Measurements from ENCODE around the gene MRC2. TPM values are rescaled to one million over a fixed set of nuclear protein-coding genes. Genes with fewer than 3 reads are reported as not detected.
"Not testable (repeated sequence)": the region's sequence is repeated elsewhere in the genome, so short reads cannot be mapped to it uniquely, and the experiment has no call there.

MRC2 gene
- total and polyA plus RNA-seq, 2 experiments from 2014 or later, result 104 to 121 TPM

DNA sequence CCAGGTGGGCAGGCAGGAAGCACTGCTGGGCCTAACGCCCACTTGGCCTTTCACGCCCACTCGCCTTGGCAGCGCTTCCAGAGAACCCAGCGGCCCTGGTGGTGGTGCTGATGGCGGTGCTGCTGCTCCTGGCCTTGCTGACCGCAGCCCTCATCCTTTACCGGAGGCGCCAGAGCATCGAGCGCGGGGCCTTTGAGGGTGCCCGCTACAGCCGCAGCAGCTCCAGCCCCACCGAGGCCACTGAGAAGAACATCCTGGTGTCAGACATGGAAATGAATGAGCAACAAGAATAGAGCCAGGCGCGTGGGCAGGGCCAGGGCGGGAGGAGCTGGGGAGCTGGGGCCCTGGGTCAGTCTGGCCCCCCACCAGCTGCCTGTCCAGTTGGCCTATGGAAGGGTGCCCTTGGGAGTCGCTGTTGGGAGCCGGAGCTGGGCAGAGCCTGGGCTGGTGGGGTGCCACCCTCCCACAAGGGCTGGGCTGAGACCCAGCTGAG, 64.7 kb downstream of the MRC2 start:
- H4K20me1 ChIP-seq (ENCODE audit: insufficient read depth, poor library complexity, severe bottlenecking), result no peaks in the 10 kb centered on the region
- H3K9me3 ChIP-seq (ENCODE audit: low read depth), result no peaks in the 10 kb centered on the region
- no peak overlapping the region for H3K4me2 ChIP-seq
- no peaks in the 10 kb centered on the region for H3K36me3 ChIP-seq (replicated peaks; ENCODE audit: insufficient read depth, low read depth)
- no peaks in the 10 kb centered on the region for H3K4me1 ChIP-seq (ENCODE audit: insufficient read depth)
- 95% methylated on average over 20 of the region's 20 CpGs for WGBS (ENCODE audit: low lambda C conversion rate, missing lambda C conversion rate)
- TF ChIP-seq EZH2 (IDR thresholded peaks at IDR 0.05; ENCODE audit: borderline replicate concordance) (no peak), EZH2phosphoT487 (IDR thresholded peaks at IDR 0.05; ENCODE audit: low read depth, severe bottlenecking, unreplicated experiment) (no peak)
- TF ChIP-seq, protein P1, sequence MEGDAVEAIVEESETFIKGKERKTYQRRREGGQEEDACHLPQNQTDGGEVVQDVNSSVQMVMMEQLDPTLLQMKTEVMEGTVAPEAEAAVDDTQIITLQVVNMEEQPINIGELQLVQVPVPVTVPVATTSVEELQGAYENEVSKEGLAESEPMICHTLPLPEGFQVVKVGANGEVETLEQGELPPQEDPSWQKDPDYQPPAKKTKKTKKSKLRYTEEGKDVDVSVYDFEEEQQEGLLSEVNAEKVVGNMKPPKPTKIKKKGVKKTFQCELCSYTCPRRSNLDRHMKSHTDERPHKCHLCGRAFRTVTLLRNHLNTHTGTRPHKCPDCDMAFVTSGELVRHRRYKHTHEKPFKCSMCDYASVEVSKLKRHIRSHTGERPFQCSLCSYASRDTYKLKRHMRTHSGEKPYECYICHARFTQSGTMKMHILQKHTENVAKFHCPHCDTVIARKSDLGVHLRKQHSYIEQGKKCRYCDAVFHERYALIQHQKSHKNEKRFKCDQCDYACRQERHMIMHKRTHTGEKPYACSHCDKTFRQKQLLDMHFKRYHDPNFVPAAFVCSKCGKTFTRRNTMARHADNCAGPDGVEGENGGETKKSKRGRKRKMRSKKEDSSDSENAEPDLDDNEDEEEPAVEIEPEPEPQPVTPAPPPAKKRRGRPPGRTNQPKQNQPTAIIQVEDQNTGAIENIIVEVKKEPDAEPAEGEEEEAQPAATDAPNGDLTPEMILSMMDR (IDR thresholded peaks at IDR 0.05; ENCODE audit: poor library complexity), result no peak
- H2AFZ ChIP-seq, result no peak overlapping the region
- no peak overlapping the region for H3K27ac ChIP-seq
- no peaks in the 10 kb centered on the region for H3K79me2 ChIP-seq
- no peak overlapping the region for H3K4me3 ChIP-seq
- no peak for DNase-seq (ENCODE audit: low spot score)
- no peaks in the 10 kb centered on the region for H3K9me2 ChIP-seq (replicated peaks; ENCODE audit: insufficient read depth)
- no peaks in the 10 kb centered on the region for H3K27me3 ChIP-seq

DNA sequence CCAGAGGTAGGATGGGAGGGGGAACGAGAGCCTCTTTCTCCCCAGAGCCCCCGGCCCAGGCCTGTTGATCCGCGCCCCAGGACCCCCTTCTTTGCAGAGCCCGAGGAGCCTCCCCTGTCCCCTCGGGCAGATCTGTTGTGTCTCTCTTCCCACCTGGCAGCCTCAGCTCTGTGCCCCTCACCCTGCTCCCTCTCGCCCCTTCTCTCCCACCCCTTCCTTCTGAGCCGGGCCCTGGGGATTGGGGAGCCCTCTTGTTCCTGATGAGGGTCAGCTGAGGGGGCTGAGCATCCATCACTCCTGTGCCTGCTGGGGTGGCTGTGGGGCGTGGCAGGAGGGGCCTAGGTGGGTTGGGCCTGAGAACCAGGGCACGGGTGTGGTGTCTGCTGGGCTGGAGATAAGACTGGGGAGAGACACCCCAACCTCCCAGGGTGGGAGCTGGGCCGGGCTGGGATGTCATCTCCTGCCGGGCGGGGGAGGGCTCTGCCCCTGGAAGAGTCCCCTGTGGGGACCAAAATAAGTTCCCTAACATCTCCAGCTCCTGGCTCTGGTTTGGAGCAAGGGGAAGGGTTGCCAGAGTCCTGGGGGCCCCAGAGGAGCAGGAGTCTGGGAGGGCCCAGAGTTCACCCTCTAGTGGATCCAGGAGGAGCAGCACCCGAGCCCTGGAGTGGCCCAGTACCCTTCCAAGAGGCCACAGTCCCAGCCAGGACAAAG, 65.4 kb downstream of the MRC2 start:
- H3K27me3 ChIP-seq, result no peaks in the 10 kb centered on the region
- 90% methylated on average over 7 of the region's 14 CpGs for WGBS (ENCODE audit: low lambda C conversion rate, missing lambda C conversion rate)
- no peak for DNase-seq (ENCODE audit: low spot score)

DNA sequence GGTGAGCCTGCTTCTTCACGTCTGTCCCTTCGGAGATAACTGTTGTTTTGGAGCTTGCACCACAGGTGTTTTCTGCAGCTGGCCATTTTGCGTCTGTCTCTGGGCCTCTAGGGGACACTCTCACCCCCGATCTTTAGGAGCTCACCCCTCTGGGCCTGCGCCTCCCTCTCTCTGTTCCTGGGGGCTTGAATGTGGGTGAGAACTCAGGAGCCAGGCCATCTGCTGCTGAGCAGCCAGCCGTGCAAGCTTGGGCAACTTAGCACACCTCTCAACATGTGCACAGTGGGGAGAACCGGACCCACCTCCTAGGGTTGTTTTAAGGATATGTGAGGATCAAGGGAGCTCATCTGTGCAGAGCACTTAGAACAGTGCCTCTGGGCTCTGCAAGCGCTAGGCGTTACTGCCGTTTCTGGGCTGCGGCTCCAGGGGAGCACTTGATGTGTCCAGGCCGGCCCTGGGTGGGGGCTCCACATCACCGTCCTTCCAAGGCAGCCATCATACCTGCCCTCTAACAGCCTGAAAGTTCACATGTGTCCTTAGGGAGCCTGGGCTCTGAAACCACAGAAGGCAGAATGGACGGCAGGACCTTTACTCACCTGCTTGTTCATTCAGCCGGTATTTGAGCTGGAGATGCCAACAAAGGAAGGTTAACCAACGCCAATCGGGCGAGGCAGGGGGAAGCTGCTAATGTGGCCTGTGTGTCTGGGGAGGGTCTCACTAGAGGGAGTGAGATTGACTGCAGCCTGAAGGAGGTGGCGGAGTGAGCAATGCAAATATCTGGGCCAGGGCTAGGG, 66.3 kb downstream of the MRC2 start:
- Histone ChIP-seq H3K9me3 (ENCODE audit: low read depth) (no peaks in the 10 kb centered on the region), H3K27me3 (no peaks in the 10 kb centered on the region), H3K4me3 (no peak overlapping the region), H3K4me1 (ENCODE audit: insufficient read depth) (no peaks in the 10 kb centered on the region), H3K27ac (no peak overlapping the region), H4K20me1 (ENCODE audit: insufficient read depth, poor library complexity, severe bottlenecking) (no peaks in the 10 kb centered on the region), H3K79me2 (no peaks in the 10 kb centered on the region), H3K4me2 (no peak overlapping the region), H2AFZ (no peak overlapping the region), H3K9me2 (replicated peaks; ENCODE audit: insufficient read depth) (no peaks in the 10 kb centered on the region), H3K36me3 (replicated peaks; ENCODE audit: insufficient read depth, low read depth) (no peaks in the 10 kb centered on the region)
- DNase-seq (ENCODE audit: low spot score), result no peak
- no peak for TF ChIP-seq EZH2 (IDR thresholded peaks at IDR 0.05; ENCODE audit: borderline replicate concordance)
- no peak for TF ChIP-seq EZH2phosphoT487 (IDR thresholded peaks at IDR 0.05; ENCODE audit: low read depth, severe bottlenecking, unreplicated experiment)
- TF ChIP-seq, protein P1 (IDR thresholded peaks at IDR 0.05; ENCODE audit: poor library complexity), result no peak
- 84% methylated on average over 19 of the region's 19 CpGs for WGBS (ENCODE audit: low lambda C conversion rate, missing lambda C conversion rate)

More for the DNA sequence above, 65.4 kb downstream of the MRC2 start:
- Histone ChIP-seq H2AFZ (no peak overlapping the region), H4K20me1 (ENCODE audit: insufficient read depth, poor library complexity, severe bottlenecking) (no peaks in the 10 kb centered on the region), H3K27ac (no peak overlapping the region), H3K4me1 (ENCODE audit: insufficient read depth) (no peaks in the 10 kb centered on the region), H3K9me3 (ENCODE audit: low read depth) (no peaks in the 10 kb centered on the region), H3K4me3 (no peak overlapping the region), H3K9me2 (replicated peaks; ENCODE audit: insufficient read depth) (no peaks in the 10 kb centered on the region), H3K36me3 (replicated peaks; ENCODE audit: insufficient read depth, low read depth) (no peaks in the 10 kb centered on the region), H3K79me2 (no peaks in the 10 kb centered on the region), H3K4me2 (no peak overlapping the region)
- TF ChIP-seq EZH2 (IDR thresholded peaks at IDR 0.05; ENCODE audit: borderline replicate concordance), result no peak
- TF ChIP-seq, protein P1 (IDR thresholded peaks at IDR 0.05; ENCODE audit: poor library complexity), result no peak
- TF ChIP-seq EZH2phosphoT487 (IDR thresholded peaks at IDR 0.05; ENCODE audit: low read depth, severe bottlenecking, unreplicated experiment), result no peak

DNA sequence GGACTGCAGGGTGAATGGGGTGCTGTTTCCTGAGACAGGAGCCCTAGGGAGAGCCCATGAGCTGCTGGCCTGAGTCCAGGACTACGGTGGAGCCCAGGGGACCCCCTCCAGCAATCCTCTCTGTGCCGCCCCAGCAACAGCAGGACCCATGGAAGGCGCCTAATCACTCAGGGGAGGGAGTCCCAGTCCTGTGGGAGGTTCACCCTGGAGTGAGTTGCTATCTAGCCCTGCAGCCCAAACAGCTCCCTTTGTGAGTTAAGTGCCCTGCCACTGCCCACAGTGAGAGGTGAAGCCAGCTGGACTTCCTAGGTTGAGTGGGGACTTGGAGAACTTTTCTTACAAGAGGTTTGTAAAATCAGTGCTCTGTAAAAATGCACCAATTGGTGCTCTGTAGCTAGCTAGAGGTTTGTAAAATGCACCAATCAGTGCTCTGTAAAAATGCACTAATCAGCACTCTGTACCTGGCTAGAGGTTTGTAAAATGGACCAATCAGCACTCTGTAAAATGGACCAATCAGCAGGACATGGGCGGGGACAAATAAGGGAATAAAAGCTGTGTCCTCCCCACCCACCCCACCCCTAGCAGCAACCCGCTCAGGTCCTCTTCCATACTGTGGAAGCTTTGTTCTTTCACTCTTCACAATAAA, 67.7 kb downstream of the MRC2 start:
- not testable (repeated sequence) for H3K4me2 ChIP-seq; H3K36me3 ChIP-seq (replicated peaks; ENCODE audit: insufficient read depth, low read depth); H3K9me3 ChIP-seq (ENCODE audit: low read depth); H3K27me3 ChIP-seq; H3K4me3 ChIP-seq; H3K9me2 ChIP-seq (replicated peaks; ENCODE audit: insufficient read depth); H3K79me2 ChIP-seq; H3K27ac ChIP-seq; H4K20me1 ChIP-seq (ENCODE audit: insufficient read depth, poor library complexity, severe bottlenecking); H2AFZ ChIP-seq; DNase-seq (ENCODE audit: low spot score); H3K4me1 ChIP-seq (ENCODE audit: insufficient read depth)
- WGBS (ENCODE audit: low lambda C conversion rate, missing lambda C conversion rate), result 100% methylated on average over 5 of the region's 5 CpGs

All from hepatocyte (in vitro differentiated cells).